CD14-positive monocyte (primary cell): ENCODE results near the gene SP6. TPM values are rescaled to one million over a fixed set of nuclear protein-coding genes. Genes with fewer than 3 reads are reported as not detected.

Experiments used
- DNase-seq, 3 donors: peaks; one replicate each; pipeline ENCODE4 v3.0.0-alpha.2; 2011 to 2022
- H2AFZ ChIP-seq: 2 replicates; pipeline ENCODE4 v1.6.0; 2012; ENCODE audit warnings: mild to moderate bottlenecking, low read depth, low read length, inconsistent platforms; ENCODE audit not compliant: insufficient read depth, poor library complexity, severe bottlenecking
- H3K27ac ChIP-seq, 2 donors: 1 replicate in 1 of 2; 2 replicates in 1 of 2; pipeline ENCODE4 v1.5.1; 2012 to 2013; ENCODE audit warnings: low read length in 2 of 2, control low read depth in 1 of 2, inconsistent platforms in 1 of 2, low read depth in 1 of 2, mild to moderate bottlenecking in 1 of 2
- H3K27me3 ChIP-seq, 2 donors: one replicate each; pipeline versions ENCODE4 v1.6.0 to v1.6.1; 2011 to 2013; ENCODE audit warnings: low read length in 2 of 2; ENCODE audit not compliant: control insufficient read depth in 2 of 2, insufficient read depth in 2 of 2
- H3K36me3 ChIP-seq, 2 donors: replicated peaks in 1 of 2; 1 replicate in 1 of 2; 2 replicates in 1 of 2; pipeline versions ENCODE4 v1.5.1 to v1.6.1; 2012 to 2013; ENCODE audit warnings: low read length in 2 of 2, control low read depth in 1 of 2, inconsistent platforms in 1 of 2, mild to moderate bottlenecking in 1 of 2; ENCODE audit not compliant: insufficient read depth in 2 of 2, control insufficient read depth in 1 of 2
- H3K4me1 ChIP-seq, 2 donors: 1 replicate in 1 of 2; 2 replicates in 1 of 2; pipeline versions ENCODE4 v1.5.1 to v1.6.1; 2012 to 2013; ENCODE audit warnings: low read length in 2 of 2, control low read depth in 1 of 2, inconsistent platforms in 1 of 2, mild to moderate bottlenecking in 1 of 2, moderate library complexity in 1 of 2; ENCODE audit not compliant: insufficient read depth in 2 of 2, control insufficient read depth in 1 of 2
- H3K4me2 ChIP-seq: replicated peaks from 2 replicates; pipeline ENCODE3; 2012; ENCODE audit warnings: low read length, moderate library complexity, mild to moderate bottlenecking; ENCODE audit not compliant: poor library complexity, severe bottlenecking; ENCODE audit errors: extremely low read depth
- H3K4me3 ChIP-seq, 3 experiments: fragments of 200-600 bp in 1 of 3; sonication (generic) in 1 of 3; replicated peaks in 1 of 3; 1 replicate in 2 of 3; 2 replicates in 1 of 3; pipeline ENCODE4 v1.5.1; 2011 to 2013; ENCODE audit warnings: low read length in 3 of 3, mild to moderate bottlenecking in 3 of 3, control low read depth in 2 of 3, low read depth in 2 of 3, inconsistent platforms in 1 of 3, moderate library complexity in 1 of 3
- H3K79me2 ChIP-seq: 2 replicates; pipeline ENCODE4 v1.6.0; 2012; ENCODE audit warnings: mild to moderate bottlenecking, control low read depth, inconsistent platforms, low read length, moderate library complexity; ENCODE audit not compliant: insufficient read depth
- H3K9ac ChIP-seq: 2 replicates; pipeline ENCODE4 v1.6.0; 2017; ENCODE audit warnings: low read length, mild to moderate bottlenecking; ENCODE audit not compliant: insufficient read depth, poor library complexity, severe bottlenecking
- H3K9me3 ChIP-seq, 2 donors: replicated peaks in 1 of 2; 1 replicate in 1 of 2; 2 replicates in 1 of 2; pipeline versions ENCODE4 v1.5.1 to v1.6.1; 2012 to 2013; ENCODE audit warnings: low read length in 2 of 2, control low read depth in 1 of 2; ENCODE audit not compliant: control insufficient read depth in 1 of 2, insufficient read depth in 1 of 2
- H4K20me1 ChIP-seq: 2 replicates; pipeline ENCODE4 v1.6.0; 2012; ENCODE audit warnings: mild to moderate bottlenecking, low read length, control low read depth, moderate library complexity; ENCODE audit not compliant: insufficient read depth
- H3K27ac Mint-ChIP-seq, 7 donors: one replicate each; pipeline ENCODE4 v1.8.0; 2020; ENCODE audit warnings: mild to moderate bottlenecking in 7 of 7, mixed read lengths in 7 of 7, moderate library complexity in 6 of 7, inconsistent platforms in 2 of 7
- H3K27me3 Mint-ChIP-seq, 3 donors: one replicate each; pipeline ENCODE4 v1.8.0; 2021 to 2022; ENCODE audit warnings: low read depth in 3 of 3, mild to moderate bottlenecking in 3 of 3, mixed read lengths in 3 of 3, moderate library complexity in 3 of 3, inconsistent platforms in 1 of 3
- H3K36me3 Mint-ChIP-seq, 2 donors: one replicate each; pipeline ENCODE4 v1.8.0; 2020; ENCODE audit warnings: mixed read lengths in 2 of 2, inconsistent platforms in 1 of 2, mild to moderate bottlenecking in 1 of 2
- H3K4me1 Mint-ChIP-seq: one replicate; pipeline ENCODE4 v1.8.0; 2020; ENCODE audit warnings: mild to moderate bottlenecking, mixed read lengths
- H3K4me3 Mint-ChIP-seq, 2 donors: one replicate each; pipeline ENCODE4 v1.8.0; 2020; ENCODE audit warnings: mild to moderate bottlenecking in 2 of 2, mixed read lengths in 2 of 2, moderate library complexity in 1 of 2
- H3K9me3 Mint-ChIP-seq, 7 donors: one replicate each; pipeline ENCODE4 v1.8.0; 2020 to 2022; ENCODE audit warnings: mixed read lengths in 7 of 7, mild to moderate bottlenecking in 6 of 7, moderate library complexity in 6 of 7, inconsistent platforms in 2 of 7
- WGBS: methylation state at CpG from one replicate; pipeline ENCODE4 v1.1.5; 2013; ENCODE audit warnings: missing lambda C conversion rate; ENCODE audit not compliant: insufficient coverage; 5-methylcytosine and 5-hydroxymethylcytosine counted together
- intact Hi-C, 2 donors: fragments of 100-400 bp; cut with micrococcal nuclease; formaldehyde crosslinking; loops; one replicate each; pipeline versions ENCODE4 v1.15.0 to v1.15.1; 2023
- polyA plus RNA-seq, 3 donors: library from polyadenylated mRNA; depleted of rRNA in 1 of 3; unstranded in 2 of 3; stranded (reverse) in 1 of 3; fragments of 300-500 nt in 2 of 3; fragments of >200 nt in 1 of 3; fragmentation: Illumina TruSeq in 2 of 3; gene quantifications; 1 replicate in 2 of 3; 2 replicates in 1 of 3; pipeline ENCODE4 v1.2.3, GENCODE V29; 2012 to 2021
- TF ChIP-seq, protein P1 (sequence below): fragments of 200-600 bp; IDR thresholded peaks from one replicate; pipeline ENCODE4 v1.8.0; 2022; ENCODE audit warnings: antibody characterized with exemption, mild to moderate bottlenecking

The SP6 gene
- polyA plus RNA-seq, 3 donors: 0.06 TPM; not detected in 2

- Histone ChIP-seq H3K4me2 (peak within 1 kb of the TSS; percentile 89), H3K4me1 (peaks cover 29 to 42% of the 10 kb centered on the region in 2 donors), H3K27me3 (no peaks in the 10 kb centered on the region), H3K4me3 (peak within 1 kb of the TSS; percentile 88 to 93 (median 91)), H3K79me2 (peaks cover 21% of the 10 kb centered on the region), H4K20me1 (no peaks in the 10 kb centered on the region), H3K27ac (peak within 1 kb of the TSS; percentile 77 to 85), H2AFZ (peak within 1 kb of the TSS; percentile 93), H3K36me3 (peaks cover 26% of the 10 kb centered on the region in 2 donors), H3K9ac (peak within 1 kb of the TSS; percentile 76), H3K9me3 (no peaks in the 10 kb centered on the region)
- Mint-ChIP-seq H3K36me3 (peaks cover 28 to 43% of the 10 kb centered on the region in 2 donors), H3K27me3 (no peaks in the 10 kb centered on the region), H3K9me3 (peaks cover 0 to 1% (median 0%) of the 10 kb centered on the region in 7 donors), H3K4me1 (peaks cover 46% of the 10 kb centered on the region), H3K4me3 (peak within 1 kb of the TSS; percentile 94), H3K27ac (peak within 1 kb of the TSS; percentile 92 to 99 (median 97))
- TF ChIP-seq, protein P1, sequence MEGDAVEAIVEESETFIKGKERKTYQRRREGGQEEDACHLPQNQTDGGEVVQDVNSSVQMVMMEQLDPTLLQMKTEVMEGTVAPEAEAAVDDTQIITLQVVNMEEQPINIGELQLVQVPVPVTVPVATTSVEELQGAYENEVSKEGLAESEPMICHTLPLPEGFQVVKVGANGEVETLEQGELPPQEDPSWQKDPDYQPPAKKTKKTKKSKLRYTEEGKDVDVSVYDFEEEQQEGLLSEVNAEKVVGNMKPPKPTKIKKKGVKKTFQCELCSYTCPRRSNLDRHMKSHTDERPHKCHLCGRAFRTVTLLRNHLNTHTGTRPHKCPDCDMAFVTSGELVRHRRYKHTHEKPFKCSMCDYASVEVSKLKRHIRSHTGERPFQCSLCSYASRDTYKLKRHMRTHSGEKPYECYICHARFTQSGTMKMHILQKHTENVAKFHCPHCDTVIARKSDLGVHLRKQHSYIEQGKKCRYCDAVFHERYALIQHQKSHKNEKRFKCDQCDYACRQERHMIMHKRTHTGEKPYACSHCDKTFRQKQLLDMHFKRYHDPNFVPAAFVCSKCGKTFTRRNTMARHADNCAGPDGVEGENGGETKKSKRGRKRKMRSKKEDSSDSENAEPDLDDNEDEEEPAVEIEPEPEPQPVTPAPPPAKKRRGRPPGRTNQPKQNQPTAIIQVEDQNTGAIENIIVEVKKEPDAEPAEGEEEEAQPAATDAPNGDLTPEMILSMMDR: peak; percentile 20
- 0% methylated on average over 38 of the region's 42 CpGs for WGBS
- intact Hi-C loops: no loop called here
- DNase-seq: peak; percentile 84 to 90 (median 86)
These were observed 19.7 kb downstream of the SP6 start, which contains the start of the genes LRRC46 and MRPL10 for GRCh38 chr17:47831003-47831933. LRRC46 (plus strand) TSS chr17:47831670; CDS start chr17:47831990, 320 bp downstream. MRPL10 (minus strand) TSS chr17:47831541; CDS start chr17:47831511, 30 bp downstream.

GRCh38 chr17:47830396-47831002, 20.5 kb downstream of the SP6 start:
- intact Hi-C loops: no loop called here
- H3K9ac ChIP-seq: no peak overlapping the region
- Mint-ChIP-seq H3K27ac (peak overlapping the region in 5 of 7 donors; percentile 92 to 99 (median 97)), H3K27me3 (no peaks in the 10 kb centered on the region), H3K36me3 (peaks cover 27 to 43% of the 10 kb centered on the region in 2 donors), H3K9me3 (peaks cover 0 to 1% (median 0%) of the 10 kb centered on the region in 7 donors), H3K4me1 (peaks cover 45% of the 10 kb centered on the region), H3K4me3 (peak overlapping the region; percentile 94)
- DNase-seq: no peak
- H3K79me2 ChIP-seq: peaks cover 21% of the 10 kb centered on the region
- H3K27ac ChIP-seq: peak overlapping the region; percentile 77 to 85
- H3K4me2 ChIP-seq: peak overlapping the region; percentile 89
- peaks cover 29 to 34% of the 10 kb centered on the region in 2 donors for H3K36me3 ChIP-seq
- 86% methylated on average over 15 of the region's 18 CpGs for WGBS
- no peaks in the 10 kb centered on the region for H3K9me3 ChIP-seq
- peaks cover 29 to 42% of the 10 kb centered on the region in 2 donors for H3K4me1 ChIP-seq
- no peaks in the 10 kb centered on the region for H3K27me3 ChIP-seq
- peak overlapping the region; percentile 88 to 93 (median 91) for H3K4me3 ChIP-seq
- H4K20me1 ChIP-seq: no peaks in the 10 kb centered on the region
- peak overlapping the region; percentile 93 for H2AFZ ChIP-seq
- TF ChIP-seq, protein P1: no peak
